HepG2 (cell line): ENCODE results near the gene RNF208. TPM values are rescaled to one million over a fixed set of nuclear protein-coding genes. Genes with fewer than 3 reads are reported as not detected.

ENCODE experiments used
- ADNP ChIP-seq: sonication (generic); formaldehyde crosslinking; IDR thresholded peaks from 2 replicates; pipeline ENCODE4 v1.4.0; 2020; ENCODE audit warnings: missing genetic modification reagents
- AGO2 ChIP-seq: fragments of 200-400 bp; formaldehyde crosslinking; optimal IDR thresholded peaks from 2 replicates; pipeline ENCODE3; 2017; ENCODE audit warnings: mild to moderate bottlenecking, low read depth, low read length, moderate library complexity
- ARNT2 ChIP-seq: sonication (generic); formaldehyde crosslinking; IDR thresholded peaks from 2 replicates; pipeline ENCODE4 v1.8.0; 2022; ENCODE audit warnings: mild to moderate bottlenecking, low read depth, missing genetic modification reagents, moderate library complexity
- CENPBD1 ChIP-seq: sonication (generic); formaldehyde crosslinking; IDR thresholded peaks from 2 replicates; pipeline ENCODE4 v1.8.0; 2022; ENCODE audit warnings: missing genetic modification reagents, low read depth, mild to moderate bottlenecking, borderline replicate concordance
- DMTF1 ChIP-seq: sonication (generic); formaldehyde crosslinking; IDR thresholded peaks from 2 replicates; pipeline ENCODE4 v1.4.0; 2020; ENCODE audit warnings: mild to moderate bottlenecking, missing genetic modification reagents
- EP300 ChIP-seq, 3 experiments: sonication (generic) in 1 of 3; formaldehyde crosslinking in 1 of 3; IDR thresholded peaks; 2 replicates each; pipeline versions ENCODE4 v1.5.1 to v1.6.1; 2011 to 2020; ENCODE audit warnings: low read depth in 2 of 3, low read length in 2 of 3, borderline replicate concordance in 1 of 3, improper control_type of control experiment in 1 of 3, mild to moderate bottlenecking in 1 of 3, missing genetic modification reagents in 1 of 3, moderate library complexity in 1 of 3
- GATAD2A ChIP-seq: IDR thresholded peaks from 2 replicates; pipeline ENCODE4 v1.6.1; 2016
- HDAC1 ChIP-seq: sonication (generic); formaldehyde crosslinking; IDR thresholded peaks from 2 replicates; pipeline ENCODE4 v1.5.1; 2020; ENCODE audit warnings: mild to moderate bottlenecking, missing genetic modification reagents
- IKZF5 ChIP-seq: IDR thresholded peaks from 2 replicates; pipeline ENCODE4 v1.6.1; 2018; ENCODE audit warnings: missing genetic modification reagents, mild to moderate bottlenecking, missing compliant biosample characterization
- MIER2 ChIP-seq: IDR thresholded peaks from 2 replicates; pipeline ENCODE4 v1.6.1; 2016; ENCODE audit warnings: missing biosample characterization, missing genetic modification reagents
- MLX ChIP-seq: IDR thresholded peaks from 2 replicates; pipeline ENCODE4 v1.6.1; 2016
- REL ChIP-seq: sonication (generic); formaldehyde crosslinking; conservative IDR thresholded peaks from 2 replicates; pipeline ENCODE4 v1.8.0; 2022; ENCODE audit warnings: mild to moderate bottlenecking, missing genetic modification reagents, moderate library complexity
- SALL1 ChIP-seq: sonication (generic); formaldehyde crosslinking; IDR thresholded peaks from 2 replicates; pipeline ENCODE4 v1.8.0; 2022; ENCODE audit warnings: mild to moderate bottlenecking, missing genetic modification reagents
- SMC3 ChIP-seq: IDR thresholded peaks from 2 replicates; pipeline ENCODE4 v1.6.1; 2011; ENCODE audit warnings: low read length, improper control_type of control experiment
- TEAD2 ChIP-seq: sonication (generic); formaldehyde crosslinking; IDR thresholded peaks from 2 replicates; pipeline ENCODE4 v1.9.0; 2021; ENCODE audit warnings: missing genetic modification reagents
- THAP7 ChIP-seq: sonication (generic); formaldehyde crosslinking; IDR thresholded peaks from 2 replicates; pipeline ENCODE4 v1.8.1; 2023; ENCODE audit warnings: mild to moderate bottlenecking, missing genetic modification reagents
- ZNF207 ChIP-seq: fragments of 450-650 bp; IDR thresholded peaks from 2 replicates; pipeline ENCODE4 v1.6.1; 2016; ENCODE audit warnings: antibody characterized with exemption, borderline replicate concordance
- ZNF691 ChIP-seq: sonication (generic); formaldehyde crosslinking; IDR thresholded peaks from 2 replicates; pipeline ENCODE4 v1.4.0; 2020; ENCODE audit warnings: missing genetic modification reagents, low read depth, mild to moderate bottlenecking, borderline replicate concordance
- ZNF770 ChIP-seq: sonication (generic); formaldehyde crosslinking; IDR thresholded peaks from 2 replicates; pipeline ENCODE4 v1.5.0; 2020; ENCODE audit warnings: mild to moderate bottlenecking, missing genetic modification reagents
- ZNF772 ChIP-seq: sonication (generic); formaldehyde crosslinking; IDR thresholded peaks from 2 replicates; pipeline ENCODE4 v1.5.0; 2020; ENCODE audit warnings: mild to moderate bottlenecking, missing genetic modification reagents
- ZSCAN25 ChIP-seq: sonication (generic); formaldehyde crosslinking; IDR thresholded peaks from 2 replicates; pipeline ENCODE4 v1.8.0; 2022; ENCODE audit warnings: mild to moderate bottlenecking, missing genetic modification reagents
- polyA plus RNA-seq, 8 experiments: library from polyadenylated mRNA; depleted of rRNA in 3 of 8; stranded (reverse) in 7 of 8; unstranded in 1 of 8; fragments of >200 nt; fragmentation: Illumina TruSeq in 4 of 8; extraction: Trizol in 4 of 8; gene quantifications; 2 replicates each; pipeline versions ENCODE4 v1.2.1 to v1.2.3, GENCODE V29; 2011 to 2016; ENCODE audit warnings: low read depth in 4 of 8, missing spikeins in 1 of 8, mixed read lengths in 1 of 8; ENCODE audit not compliant: insufficient read depth in 1 of 8
- total RNA-seq, 5 experiments: library from RNA; depleted of rRNA; stranded (reverse); fragments of >200 nt; fragmentation: Illumina TruSeq; extraction: Trizol; gene quantifications; 2 replicates each; pipeline ENCODE4 v1.2.3, GENCODE V29; 2016; ENCODE audit warnings: low read depth in 1 of 5

The RNF208 gene
- total and polyA plus RNA-seq, 2 of the 13 experiments (the other 11 are each of a cell fraction or from before 2014, with no cell fraction given), result 1.6 to 2.1 TPM

- TF ChIP-seq IKZF5 (CRISPR knock-in tag) (peak; percentile 20; the same call in 1 of the 2 replicates), ZNF772 (CRISPR knock-in tag) (peak; percentile 10; the same call in 1 of the 2 replicates), ZNF207 (no peak), AGO2 (peak; percentile 65), EP300 (IDR thresholded peaks at IDR 0.05; ENCODE audit: low read depth in 2 of 2, low read length in 2 of 2) (no peak), EP300 (CRISPR knock-in tag; IDR thresholded peaks at IDR 0.05; ENCODE audit: borderline replicate concordance) (no peak), GATAD2A (CRISPR knock-in tag) (peak; percentile 52; the same call in 1 of the 2 replicates), ZNF691 (CRISPR knock-in tag) (no peak), MLX (CRISPR knock-in tag) (no peak), ZNF770 (CRISPR knock-in tag) (no peak), ADNP (CRISPR knock-in tag) (no peak), SALL1 (peak; percentile 55), REL (CRISPR knock-in tag) (peak; percentile 75; the same call in 1 of the 2 replicates), SMC3 (peak; percentile 61), DMTF1 (CRISPR knock-in tag) (no peak), ARNT2 (CRISPR knock-in tag) (no peak), TEAD2 (CRISPR knock-in tag) (no peak), CENPBD1 (no peak), MIER2 (CRISPR knock-in tag) (no peak), THAP7 (no peak), ZSCAN25 (peak; percentile 55), HDAC1 (peak; percentile 50; the same call in 1 of the 2 replicates)
Measured at GRCh38 chr9:137227054-137227852, 5.2 kb upstream of the RNF208 start, which contains the start of gene RNF224 (continued).
